GM12872 (cell line): ENCODE data around the gene EPS8.

Experiments used
- CTCF ChIP-seq: IDR thresholded peaks from 3 replicates; pipeline ENCODE4 v1.5.1; 2011; ENCODE audit warnings: low read depth, mild to moderate bottlenecking, low read length, moderate library complexity; ENCODE audit not compliant: insufficient read depth

EPS8 gene

GRCh38 chr12:15808652-15809051, 19.5 kb upstream of the EPS8 start:
- TF ChIP-seq CTCF: no peak

- TF ChIP-seq CTCF: no peak
Observed at GRCh38 chr12:15808250-15808649, 19.1 kb upstream of the EPS8 start.

- no peak for TF ChIP-seq CTCF
Observed at GRCh38 chr12:15806826-15807225, 17.6 kb upstream of the EPS8 start.

- TF ChIP-seq CTCF: no peak
Observed at GRCh38 chr12:15801770-15802744, 12.9 kb upstream of the EPS8 start.

GRCh38 chr12:15800278-15800677, 11.1 kb upstream of the EPS8 start:
- TF ChIP-seq CTCF: no peak

- no peak for TF ChIP-seq CTCF
Observed at GRCh38 chr12:15797818-15798217, 8.6 kb upstream of the EPS8 start.

GRCh38 chr12:15796493-15797141, 7.4 kb upstream of the EPS8 start:
- TF ChIP-seq CTCF: no peak
